GM21723 (cell line): ENCODE results near the gene TMEM234.
A peak's percentile ranks its signal among the peaks of the same experiment; 100 is the strongest.

ENCODE experiments used
- ATAC-seq: cut with Tn5 transposase; IDR thresholded peaks from one replicate; pipeline ENCODE4 v1.9.1; 2021; ENCODE audit warnings: mild to moderate bottlenecking, moderate library complexity; ENCODE audit not compliant: unreplicated experiment

Gene TMEM234

GRCh38 chr1:32240140-32240951, 18.2 kb upstream of the TMEM234 start:
- ATAC-seq: no peak

GRCh38 chr1:32239790-32240139, 17.6 kb upstream of the TMEM234 start:
- ATAC-seq: no peak

GRCh38 chr1:32239337-32239736, 17.2 kb upstream of the TMEM234 start:
- ATAC-seq: no peak

- ATAC-seq: no peak
Observed at GRCh38 chr1:32234792-32235191, 12.6 kb upstream of the TMEM234 start.

- ATAC-seq: no peak
Observed at GRCh38 chr1:32232558-32233304, 10.6 kb upstream of the TMEM234 start.

- ATAC-seq: no peak
Observed at GRCh38 chr1:32231843-32232432, 9.8 kb upstream of the TMEM234 start.

GRCh38 chr1:32228771-32229170, 6.6 kb upstream of the TMEM234 start:
- no peak for ATAC-seq

- no peak for ATAC-seq
Observed at GRCh38 chr1:32224285-32224684, 2.1 kb upstream of the TMEM234 start.

- ATAC-seq: no peak
Observed at GRCh38 chr1:32223683-32224082, 1.5 kb upstream of the TMEM234 start.

- no peak for ATAC-seq
Observed at GRCh38 chr1:32221581-32221979, 573 bp downstream of the TMEM234 start.

- ATAC-seq: no peak
Observed at GRCh38 chr1:32220746-32221580, 1.2 kb downstream of the TMEM234 start.

GRCh38 chr1:32219022-32219421, 3.1 kb downstream of the TMEM234 start:
- ATAC-seq: no peak

- ATAC-seq: no peak
Observed at GRCh38 chr1:32216566-32216965, 5.6 kb downstream of the TMEM234 start.

GRCh38 chr1:32215629-32216480, 6.3 kb downstream of the TMEM234 start:
- ATAC-seq: peak; percentile 51

- ATAC-seq: no peak
Observed at GRCh38 chr1:32208891-32209328, 13.2 kb downstream of the TMEM234 start, which contains the start of gene DCDC2B. TSS of gene DCDC2B (plus strand) at chr1:32209089. CDS start at chr1:32209094, 5 bp downstream.

- no peak for ATAC-seq
Observed at GRCh38 chr1:32208469-32208868, 13.7 kb downstream of the TMEM234 start.

- ATAC-seq: peak; percentile 34
Observed at GRCh38 chr1:32205401-32206370, 16.5 kb downstream of the TMEM234 start, which contains the start of gene IQCC. TSS of gene IQCC (plus strand) at chr1:32205671. CDS start at chr1:32205682, 11 bp downstream.

GRCh38 chr1:32204943-32205361, 17.2 kb downstream of the TMEM234 start:
- ATAC-seq: no peak
